ENCODE measurements around the gene VAV2.

VAV2 gene

DNA sequence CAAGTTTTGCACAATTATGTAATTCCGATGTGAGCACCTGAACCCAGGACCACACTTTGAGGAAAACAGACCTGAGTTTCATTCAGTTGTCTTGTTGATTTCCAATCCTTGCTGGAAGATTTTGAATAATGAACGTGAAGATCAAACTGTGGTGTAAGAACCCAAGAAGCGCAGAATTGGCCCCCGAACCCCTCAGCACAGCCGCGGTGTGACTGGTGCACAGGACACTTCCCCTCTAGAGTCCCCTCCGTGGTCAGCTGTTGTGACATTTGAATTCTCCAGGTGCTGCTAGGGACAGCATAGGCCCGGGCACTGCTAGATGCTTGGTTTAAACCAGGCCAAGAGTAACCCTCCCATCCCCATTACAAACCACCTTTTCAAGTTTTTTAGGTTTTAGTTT is 34.9 kb upstream of the VAV2 start:
- no peak for DNase-seq (ENCODE audit: low spot score)

DNA sequence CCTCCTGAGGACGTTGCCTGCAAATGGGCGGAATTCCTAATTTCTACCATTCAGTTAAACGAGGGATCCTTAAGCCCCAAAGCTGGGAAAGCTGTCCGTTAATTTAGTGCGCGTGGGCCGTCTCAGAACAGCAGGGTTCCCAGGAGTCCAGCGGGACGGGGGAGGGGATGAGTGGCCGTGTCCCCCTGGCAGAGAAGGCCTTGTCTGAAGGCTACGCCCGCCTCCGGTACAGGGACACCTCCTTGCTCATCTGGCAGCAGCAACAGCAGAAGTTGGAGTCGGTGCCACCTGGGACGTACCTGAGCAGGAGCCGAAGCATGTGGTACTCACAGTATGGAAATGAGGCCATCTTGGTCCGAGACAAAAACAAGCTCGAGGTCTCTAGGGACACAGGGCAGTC is 34.5 kb upstream of the VAV2 start:
- DNase-seq (ENCODE audit: low spot score) = no peak

DNA sequence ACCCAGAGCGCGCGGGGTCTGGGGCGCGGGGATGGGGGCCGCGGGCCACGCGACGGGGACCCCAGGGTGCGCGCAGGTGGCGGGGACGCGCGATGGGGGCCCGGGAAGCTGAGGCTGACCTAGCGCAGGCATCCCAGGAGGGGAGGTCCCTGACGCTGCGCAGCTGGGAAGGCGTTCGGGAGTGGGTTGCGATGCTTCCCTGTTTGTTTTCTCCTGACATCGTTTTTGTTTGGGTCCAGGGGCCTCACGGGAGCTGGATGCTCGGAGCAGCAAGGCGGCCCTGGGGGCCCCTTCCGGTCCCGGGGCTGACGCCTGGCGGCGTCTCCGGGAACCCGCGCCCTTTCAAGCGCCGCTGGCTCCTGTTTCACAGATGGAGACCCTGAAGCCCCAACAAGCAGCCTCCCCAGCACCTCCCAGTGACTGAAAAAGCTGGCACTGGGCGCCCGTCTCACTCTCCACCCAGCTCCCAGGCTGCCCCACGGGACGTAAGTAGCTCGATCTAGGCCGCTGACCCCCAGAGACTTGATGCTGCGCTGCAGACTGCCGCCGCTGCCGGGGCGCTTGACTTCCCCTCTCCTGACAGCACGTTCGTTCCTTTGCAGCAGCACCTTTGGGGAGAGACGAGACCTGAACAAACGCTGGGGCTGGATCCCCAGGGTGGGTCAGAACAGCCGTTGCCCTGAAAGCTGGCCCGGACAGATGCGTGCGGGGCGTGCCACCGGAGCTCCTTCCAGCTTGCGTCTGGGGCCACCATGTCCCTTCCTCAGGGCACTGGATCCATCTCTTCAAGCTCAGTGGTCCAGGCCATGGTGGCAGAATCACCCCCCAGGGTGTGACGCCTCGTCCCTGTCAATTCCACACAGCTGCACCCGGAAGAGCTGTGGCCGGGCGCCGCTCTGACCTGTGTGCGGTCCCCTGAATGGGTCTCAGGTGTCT is 33.8 kb upstream of the VAV2 start:
- DNase-seq (ENCODE audit: low spot score) = peak; percentile 73

DNA sequence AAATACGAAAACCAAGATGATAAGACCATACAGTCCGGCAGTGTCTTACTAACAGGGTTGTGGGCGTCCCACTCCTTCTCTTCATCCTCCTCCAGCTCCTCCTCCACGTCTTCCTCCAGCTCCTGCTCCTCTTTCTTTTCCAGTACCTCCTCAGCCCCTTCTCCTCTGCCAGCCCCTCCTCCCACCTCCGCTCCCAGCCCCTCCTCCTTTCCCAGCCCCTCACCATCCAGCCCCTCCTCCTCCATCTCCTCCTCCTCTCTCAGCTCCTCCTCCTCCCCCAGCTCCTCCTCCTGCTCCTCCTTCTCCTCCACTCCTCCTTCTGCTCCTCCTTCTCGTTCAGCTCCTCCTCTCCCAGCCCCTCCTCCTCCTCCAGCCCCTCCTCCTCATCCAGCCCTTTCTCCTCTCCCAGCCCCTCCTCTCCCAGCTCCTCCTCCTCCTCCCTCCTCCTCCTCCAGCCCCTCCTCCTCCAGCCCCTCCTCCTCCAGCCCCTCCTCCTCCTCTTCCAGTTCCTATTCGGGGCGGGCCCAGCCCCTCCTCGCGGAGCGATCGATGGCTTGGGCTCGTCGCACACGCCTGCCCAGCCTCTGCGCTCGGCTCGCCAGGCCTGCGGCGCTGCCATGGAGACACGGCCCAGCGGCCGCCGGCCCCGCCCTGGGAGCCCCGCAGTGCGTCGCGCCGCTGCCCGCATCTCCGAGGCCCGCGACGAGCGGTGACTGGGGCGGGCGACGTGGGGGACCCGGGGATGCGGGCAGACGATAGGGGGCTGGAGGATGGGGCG is 32.9 kb upstream of the VAV2 start, which contains the start of gene BRD3OS:
Gene BRD3OS (plus strand): TSS at position 654 of the 778 bp plus-strand sequence. CDS start 1,267 bp downstream, outside the sequence.
- peak; percentile 93 for DNase-seq (ENCODE audit: low spot score)

DNA sequence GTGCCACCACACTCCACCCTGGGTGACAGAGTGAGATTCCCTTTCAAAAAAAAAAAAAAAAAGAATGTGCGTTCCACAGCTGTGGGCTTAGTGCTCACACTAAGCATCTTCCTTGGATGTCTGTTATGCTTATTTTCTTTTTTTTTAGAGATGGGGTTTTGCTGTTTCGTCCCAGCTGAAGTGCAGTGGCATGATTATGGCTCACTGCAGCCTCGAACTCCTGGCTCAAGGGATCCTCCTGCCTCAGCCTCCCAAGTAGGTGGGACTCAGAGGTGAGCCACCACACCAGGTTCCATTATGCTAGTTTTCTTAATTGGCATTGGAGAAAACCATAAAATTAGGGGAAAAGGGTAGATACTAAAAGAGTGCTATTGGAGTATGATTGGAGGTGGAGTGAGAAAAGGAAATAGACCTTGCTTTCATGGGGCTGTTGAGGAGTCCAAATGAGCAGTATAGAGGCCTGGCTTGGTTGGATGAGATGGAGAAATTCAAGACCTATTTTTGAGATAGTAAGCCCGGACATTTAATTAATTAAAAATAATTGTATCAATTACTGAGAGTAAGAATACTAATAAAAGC is 32.2 kb upstream of the VAV2 start:
- DNase-seq (ENCODE audit: low spot score) = no peak

DNA sequence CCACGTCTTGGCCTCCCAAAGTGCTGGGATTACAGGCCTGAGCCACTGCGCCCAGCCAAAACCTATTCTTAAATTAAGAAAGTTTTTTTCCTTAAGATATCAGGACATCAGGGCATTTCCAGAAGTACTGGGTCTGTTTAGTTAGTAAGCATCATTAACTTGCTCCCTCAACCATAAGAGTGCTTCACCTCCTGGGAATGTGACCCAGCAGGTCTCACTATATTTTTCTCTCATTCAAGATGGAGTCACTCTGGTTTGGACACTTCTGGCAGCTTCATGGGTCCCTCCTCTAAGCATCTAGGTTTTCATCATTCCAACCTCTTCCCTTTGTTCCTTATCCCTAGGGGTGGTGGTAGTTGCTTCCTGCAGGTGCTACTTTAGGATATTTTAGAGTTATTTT is 22.8 kb upstream of the VAV2 start:
- DNase-seq (ENCODE audit: low spot score) = no peak

DNA sequence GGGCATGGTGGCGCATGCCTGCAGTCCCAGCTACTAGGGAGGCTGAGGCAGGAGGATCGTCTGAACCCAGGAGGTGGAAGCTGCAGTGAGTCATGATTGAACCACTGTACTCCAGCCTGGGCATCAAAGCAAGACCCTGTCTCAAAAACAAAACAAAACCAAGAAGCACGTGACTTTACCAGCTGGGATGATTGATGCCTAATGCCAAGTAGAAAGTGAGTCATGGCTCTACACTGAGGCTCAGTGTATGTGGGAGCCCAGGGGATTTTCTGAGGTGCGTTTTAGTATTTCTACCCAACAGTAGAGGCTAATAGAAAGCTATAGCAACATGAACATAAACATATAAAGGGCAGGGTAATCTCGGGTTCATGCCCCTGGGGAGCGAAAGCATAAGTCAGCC is 19.3 kb upstream of the VAV2 start:
- no peak for DNase-seq (ENCODE audit: low spot score)

DNA sequence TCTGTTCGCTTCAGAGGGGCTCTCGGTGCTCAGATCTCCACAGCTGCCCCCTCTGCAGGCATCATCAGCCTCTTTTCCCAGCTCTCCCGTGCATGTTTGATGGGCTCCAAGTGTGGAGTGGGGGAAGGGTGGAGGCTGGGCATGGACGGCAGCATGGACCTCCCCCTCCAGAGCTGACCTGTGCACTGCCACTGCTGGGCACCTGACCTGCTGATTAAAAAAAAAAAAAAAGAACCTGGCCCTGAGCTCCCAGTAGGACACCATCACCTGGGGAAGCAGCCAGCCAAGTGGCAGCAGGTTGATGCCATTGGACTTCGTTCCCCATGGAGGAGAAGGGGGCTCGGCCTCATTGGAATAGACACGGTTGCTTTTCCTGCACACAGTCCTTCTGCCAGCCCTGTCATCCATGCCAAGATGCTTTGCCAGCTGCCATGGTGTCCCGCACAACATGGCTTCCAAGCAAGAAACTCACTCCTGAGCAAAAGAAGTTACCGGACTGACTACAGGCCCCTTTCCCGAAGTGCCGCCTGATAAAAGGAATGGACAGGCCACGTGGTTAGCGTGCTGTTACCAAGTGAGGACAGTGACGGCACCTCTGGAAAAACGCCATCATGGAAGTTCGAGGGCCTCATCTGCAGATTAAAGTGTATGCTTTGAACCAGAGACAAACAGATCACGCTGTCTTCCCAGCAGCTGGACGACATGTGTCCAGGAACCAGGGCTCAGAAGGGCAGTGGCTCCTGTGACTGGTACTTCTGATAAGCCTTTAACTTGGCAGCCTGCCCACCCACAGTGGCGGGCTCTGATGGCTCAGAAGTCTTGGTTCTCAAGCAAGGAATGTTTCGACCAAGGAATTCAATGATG is 18.4 kb upstream of the VAV2 start:
- DNase-seq (ENCODE audit: low spot score) = no peak

DNA sequence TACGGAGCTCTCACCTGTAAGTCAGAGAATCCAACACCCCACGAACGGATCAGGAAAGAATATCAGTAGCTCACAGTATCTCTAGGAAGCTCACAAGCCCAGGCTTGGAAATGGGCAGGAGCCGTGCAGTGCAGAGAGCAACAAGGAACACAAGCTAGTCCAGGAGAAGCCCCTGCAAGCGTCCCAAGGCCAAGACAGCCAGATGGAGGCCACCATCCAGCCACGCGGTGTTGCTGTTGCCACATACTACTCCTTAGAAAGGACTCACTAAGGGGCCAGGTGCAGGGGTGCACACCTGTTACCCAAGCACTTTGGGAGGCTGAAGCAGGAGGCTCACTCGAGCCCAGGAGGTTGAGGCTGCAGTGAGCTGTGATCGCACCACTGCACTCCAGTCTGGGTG is 15.4 kb upstream of the VAV2 start:
- DNase-seq (ENCODE audit: low spot score) = no peak

DNA sequence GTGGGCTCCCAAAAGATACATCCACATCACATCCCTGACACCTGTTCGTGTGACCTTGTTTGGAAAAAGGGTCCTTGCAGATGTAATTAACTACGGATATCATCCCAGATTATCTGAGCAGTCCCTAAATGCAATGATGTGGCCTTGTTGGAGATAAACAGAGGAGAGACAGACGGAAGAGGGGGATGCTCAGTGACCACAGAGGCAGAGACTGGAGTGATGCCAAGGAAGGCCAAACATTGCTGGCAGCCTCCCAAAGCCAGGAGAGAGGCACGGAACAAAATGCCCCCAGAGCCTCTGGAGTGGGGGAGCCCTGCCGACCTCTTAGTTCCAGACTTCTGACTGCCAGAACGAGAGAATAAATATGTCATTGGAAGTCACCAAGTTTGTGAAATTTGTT is 15.0 kb upstream of the VAV2 start:
- DNase-seq (ENCODE audit: low spot score) = no peak

DNA sequence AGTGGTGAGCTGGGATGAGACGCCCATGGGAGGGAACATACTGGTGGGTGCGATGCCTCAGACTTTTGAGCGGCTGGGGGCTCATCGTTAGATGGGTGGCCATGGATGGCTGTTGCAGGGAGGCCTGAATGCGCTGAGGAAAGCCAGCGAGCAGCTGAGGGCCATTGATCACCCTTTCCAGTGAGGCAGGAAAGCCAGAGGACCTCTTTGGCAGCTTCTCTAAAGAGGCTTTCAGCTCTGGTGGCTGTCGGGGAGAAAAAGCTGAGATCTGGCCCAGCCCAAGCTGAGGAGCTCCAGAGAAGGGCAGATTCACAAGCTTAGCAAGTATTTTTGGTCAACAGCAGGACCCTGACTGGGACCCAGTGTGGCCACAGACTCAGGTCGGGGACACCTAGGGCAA is 13.3 kb upstream of the VAV2 start:
- DNase-seq (ENCODE audit: low spot score) = no peak

DNA sequence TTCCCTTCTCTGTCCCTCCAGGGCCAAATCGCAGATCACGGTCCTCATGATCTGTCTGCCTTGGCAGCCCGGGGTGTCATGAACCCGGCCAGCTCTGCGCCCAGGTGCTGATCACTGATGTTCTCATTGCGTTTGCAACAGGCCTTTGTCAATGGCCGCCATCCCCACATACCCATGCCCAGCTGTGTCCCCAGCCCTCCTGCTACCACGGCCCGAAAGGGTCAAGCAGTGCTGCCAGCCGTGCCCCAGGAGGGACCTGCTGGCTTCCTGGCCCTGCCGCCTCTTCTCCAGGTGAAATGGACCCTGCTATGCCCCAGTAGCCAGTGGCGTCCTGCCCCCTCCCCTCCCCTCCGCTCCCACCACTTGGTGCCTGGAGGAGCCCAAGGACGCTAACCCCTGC is 12.8 kb upstream of the VAV2 start:
- no peak for DNase-seq (ENCODE audit: low spot score)

DNA sequence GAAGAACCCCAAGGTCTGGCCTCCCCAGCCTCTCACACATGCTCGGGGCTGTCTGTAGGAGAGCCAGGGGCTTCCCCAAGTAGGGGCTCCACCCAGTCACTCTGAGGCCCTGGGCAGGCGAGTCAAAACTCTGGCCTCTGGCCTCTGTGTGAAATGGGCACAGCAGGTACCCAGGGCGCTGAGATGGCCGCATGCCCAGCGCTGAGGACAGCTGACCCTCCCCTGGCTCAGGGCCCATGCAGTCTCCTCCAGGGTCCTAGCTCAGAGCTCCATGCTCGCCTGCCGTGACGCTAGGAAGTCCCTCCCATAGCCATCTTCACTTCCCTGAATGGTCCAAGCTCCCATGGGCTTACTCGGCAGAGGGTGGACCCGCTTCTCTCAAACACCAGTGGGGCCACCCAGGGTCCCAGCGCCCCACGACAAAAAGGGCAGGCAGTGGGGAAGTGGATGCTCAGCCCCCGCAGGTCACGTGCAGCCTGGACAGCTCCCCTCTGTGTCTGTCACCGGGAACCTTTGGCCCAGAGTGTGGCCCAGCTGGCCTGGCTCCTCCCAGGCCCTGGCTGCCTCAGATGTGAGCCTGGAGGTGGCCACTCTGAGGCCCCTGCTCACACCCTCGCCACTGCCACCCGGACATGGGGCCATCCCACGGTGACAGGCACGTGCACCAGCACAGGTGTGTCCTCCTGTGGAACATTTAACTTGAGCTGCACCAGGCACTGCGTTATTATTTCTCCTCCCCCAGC is 12.2 kb upstream of the VAV2 start:
- DNase-seq (ENCODE audit: low spot score) = no peak

DNA sequence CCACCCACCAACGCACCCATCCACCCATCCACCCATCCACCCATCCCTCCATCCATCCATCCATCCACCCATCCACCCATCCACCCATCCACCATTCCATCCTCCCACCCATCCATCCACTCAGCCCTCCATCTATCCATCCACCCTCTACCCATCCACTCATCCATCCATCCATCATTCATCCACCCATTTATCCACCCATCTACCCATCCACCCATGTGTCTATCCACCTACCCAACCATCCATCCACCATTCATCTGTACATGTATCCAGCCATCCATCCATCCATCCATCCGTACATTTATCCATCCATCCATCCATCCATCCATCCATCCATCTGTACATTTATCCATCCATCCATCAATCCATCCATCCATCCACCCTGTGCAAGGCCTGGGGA is 11.1 kb upstream of the VAV2 start:
- DNase-seq (ENCODE audit: low spot score) = no peak

DNA sequence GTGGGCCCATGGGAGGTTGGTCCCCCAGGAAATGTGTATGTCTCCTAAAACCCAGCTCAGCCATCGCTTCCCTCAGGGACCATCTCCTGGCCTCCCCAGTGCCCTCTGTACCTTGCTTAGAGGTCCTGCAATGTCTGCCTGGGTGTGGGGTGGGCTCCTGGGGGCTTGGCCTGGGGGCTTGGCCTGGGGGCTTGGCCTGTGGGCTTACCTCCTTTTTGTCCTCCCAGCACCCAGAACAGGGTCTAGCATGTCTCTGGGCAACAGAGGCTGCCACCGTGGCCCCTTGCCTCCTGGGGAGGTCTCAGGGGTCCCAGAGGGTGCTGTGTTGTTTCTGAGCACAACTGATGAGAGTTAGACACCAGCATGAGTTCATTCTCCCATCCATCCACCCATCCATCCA is 10.7 kb upstream of the VAV2 start:
- DNase-seq (ENCODE audit: low spot score) = no peak

DNA sequence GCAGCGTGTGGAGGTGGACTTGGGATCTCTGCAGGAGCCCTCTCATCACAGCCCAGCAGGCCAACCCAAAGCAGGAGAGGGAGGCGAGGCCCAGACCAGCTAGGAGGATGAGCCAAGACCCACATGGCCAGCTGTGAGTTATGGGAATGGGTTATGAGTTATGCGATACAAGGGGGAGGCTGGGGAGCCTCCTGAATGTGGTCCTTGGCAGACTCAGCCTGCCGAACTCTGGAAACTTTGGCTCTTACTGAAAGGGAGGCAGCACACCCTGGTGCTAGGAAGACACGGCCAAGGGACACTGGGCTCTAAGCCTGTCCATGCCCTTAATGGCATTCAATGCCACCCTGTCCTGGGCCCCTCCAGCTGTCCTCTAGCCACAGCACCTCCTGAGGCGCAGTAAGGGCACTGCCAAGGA is 7.7 kb upstream of the VAV2 start:
- DNase-seq (ENCODE audit: low spot score) = no peak

DNA sequence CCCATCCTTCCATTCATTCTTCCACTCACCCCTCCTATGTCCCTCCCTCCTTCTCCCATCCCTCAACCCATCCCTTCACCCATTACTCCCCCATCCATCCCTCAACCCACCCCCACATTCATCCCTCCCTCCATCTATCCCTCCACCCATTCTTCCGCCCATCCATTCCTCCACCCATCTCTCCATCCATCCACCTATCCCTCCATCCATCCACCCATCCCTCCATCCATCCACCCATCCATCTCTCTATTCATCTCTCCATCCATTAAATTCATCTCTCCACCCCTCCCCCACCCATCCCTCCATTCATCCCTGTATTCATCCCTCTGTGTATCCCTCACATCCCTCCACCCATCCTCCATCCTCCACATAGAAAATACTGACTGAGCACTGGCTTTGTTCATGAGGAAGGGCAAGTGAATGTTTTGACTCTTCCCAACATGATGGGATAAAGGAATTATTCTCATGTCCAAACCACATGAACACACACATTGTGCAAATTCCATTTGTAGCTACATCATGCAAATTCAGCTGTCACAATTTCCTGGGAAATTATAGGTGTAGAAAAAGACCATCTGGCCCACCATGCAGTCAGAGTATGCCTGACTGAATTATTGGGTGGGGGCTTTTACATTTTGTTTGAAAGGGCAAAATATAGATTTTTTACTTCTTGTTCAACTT is 6.9 kb upstream of the VAV2 start:
- DNase-seq (ENCODE audit: low spot score) = no peak

DNA sequence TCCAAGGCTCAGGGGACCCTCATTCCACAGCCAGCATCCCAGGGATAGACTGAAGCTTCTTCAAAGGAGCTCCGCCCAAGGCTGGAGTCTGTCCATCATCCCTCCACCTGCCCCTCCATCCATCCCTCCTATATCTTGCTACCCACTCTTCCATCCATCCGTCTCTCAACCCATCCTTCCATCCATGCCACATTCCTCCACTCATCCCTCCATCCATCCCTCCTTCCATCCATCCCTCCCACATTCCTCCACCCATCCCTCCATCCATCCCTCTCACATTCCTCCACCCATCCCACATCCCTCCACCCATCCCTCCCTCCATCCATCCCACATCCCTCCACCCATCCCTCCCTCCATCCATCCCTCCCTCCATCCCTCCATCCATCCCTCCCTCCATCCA is 5.5 kb upstream of the VAV2 start:
- DNase-seq (ENCODE audit: low spot score) = no peak

DNA sequence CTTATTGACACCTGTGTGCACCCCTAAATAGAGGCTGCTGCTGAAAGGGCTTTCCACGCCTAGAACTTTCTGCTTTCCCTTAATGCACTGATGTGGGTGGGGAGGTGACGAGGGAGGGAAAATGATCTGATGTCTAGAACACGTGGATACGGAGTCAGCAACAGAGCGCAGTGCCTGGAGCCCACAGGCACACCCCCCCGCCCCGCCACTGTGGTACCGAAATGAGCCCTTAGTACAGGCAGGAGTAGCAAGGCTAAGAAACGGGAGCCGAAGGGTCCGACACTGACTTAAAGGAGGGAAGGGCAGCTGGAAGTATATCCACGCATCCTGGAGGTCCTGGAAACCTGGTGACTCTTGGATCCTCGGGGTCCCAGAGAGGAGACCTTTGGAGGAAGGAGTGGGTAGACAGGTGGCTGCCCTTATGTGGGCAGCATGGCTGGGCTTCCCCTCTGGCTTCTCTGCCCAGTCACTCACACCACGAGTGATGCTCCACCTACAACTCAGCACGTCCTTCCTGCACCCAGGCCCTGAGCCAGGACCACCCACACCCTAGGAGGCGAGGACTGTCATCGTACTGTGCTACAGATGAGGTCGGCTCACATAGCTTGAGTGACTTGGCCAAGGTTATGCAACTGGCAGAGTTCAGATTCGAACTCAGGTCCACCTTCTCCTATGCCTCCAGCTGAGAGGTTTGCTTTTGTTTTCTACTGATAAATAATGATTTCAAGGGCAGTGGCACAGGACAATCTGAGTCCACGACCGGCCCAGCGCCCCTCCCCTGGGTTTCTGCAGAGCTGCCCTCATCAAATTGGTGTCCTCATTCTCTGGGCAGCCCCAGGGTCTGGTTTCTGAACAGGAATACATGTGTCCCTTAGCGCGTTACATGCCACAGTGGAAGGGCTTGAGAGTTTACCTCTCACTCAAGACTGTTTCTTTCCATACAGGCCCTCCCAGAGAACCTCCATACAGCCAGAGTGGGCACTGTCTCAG is 4.7 kb upstream of the VAV2 start:
- DNase-seq (ENCODE audit: low spot score) = no peak
